ENCODE data around the gene ST6GALNAC5. TPM values are rescaled to one million over a fixed set of nuclear protein-coding genes. Genes with fewer than 3 reads are reported as not detected.
"Not testable (repeated sequence)": the region's sequence is repeated elsewhere in the genome, so short reads cannot be mapped to it uniquely, and the experiment has no call there.

The ST6GALNAC5 gene
- total RNA-seq, result not detected

DNA sequence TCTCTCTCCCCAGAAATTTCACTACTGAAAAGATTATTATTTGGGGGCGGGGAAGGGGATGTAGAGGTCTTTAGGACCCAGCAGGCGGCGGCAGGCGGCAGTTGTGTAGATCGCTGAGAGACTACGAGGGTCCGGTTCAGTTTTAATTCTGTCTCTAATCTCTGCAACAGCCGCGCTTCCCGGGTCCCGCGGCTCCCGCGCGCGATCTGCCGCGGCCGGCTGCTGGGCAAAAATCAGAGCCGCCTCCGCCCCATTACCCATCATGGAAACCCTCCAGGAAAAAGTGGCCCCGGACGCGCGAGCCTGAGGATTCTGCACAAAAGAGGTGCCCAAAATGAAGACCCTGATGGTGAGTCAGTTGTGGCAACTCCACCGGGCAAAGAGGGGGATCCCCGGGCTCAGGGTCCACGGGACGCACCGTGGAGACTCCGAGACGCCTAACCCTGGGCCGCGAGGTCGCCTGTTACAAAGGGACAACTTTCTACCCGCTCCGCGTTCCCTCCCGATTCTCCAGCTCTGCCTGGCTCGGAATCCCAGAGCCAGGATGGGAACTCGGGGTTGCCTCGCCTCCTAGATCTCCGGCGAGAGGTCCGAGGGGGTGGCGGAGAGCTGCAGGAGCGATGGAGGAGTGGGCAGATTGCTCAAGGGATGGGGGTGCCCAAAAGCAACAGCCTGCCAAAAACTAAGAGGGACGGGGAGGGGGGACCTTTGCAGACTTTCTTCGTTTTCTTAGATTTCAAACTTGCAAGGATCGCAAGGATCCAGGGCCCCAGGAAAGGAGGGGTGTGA lies at the start of gene ST6GALNAC5:
Gene ST6GALNAC5 (plus strand): TSS at position 139 of the 789 bp plus-strand sequence.
- ChIA-PET POLR2A (no interaction called here), CTCF (no interaction called here)
- Mint-ChIP-seq H3K27me3 (peaks cover 51% of the 10 kb centered on the region), H3K4me1 (peaks cover 7% of the 10 kb centered on the region), H3K27ac (no peak within 1 kb of the TSS), H3K36me3 (ENCODE audit: low read depth) (no peaks in the 10 kb centered on the region), H3K9me3 (ENCODE audit: low read depth) (no peaks in the 10 kb centered on the region), H3K4me3 (peak within 1 kb of the TSS; percentile 70)
- peak; percentile 9 for ATAC-seq
- peak; percentile 18 for DNase-seq
- intact Hi-C loops (cut with DNase I, micrococcal nuclease), result loop anchor here in 1 of 2 experiments (10.0 kb wide), 1 partner anchor 713 kb away; no protein-coding TSS in a partner anchor

DNA sequence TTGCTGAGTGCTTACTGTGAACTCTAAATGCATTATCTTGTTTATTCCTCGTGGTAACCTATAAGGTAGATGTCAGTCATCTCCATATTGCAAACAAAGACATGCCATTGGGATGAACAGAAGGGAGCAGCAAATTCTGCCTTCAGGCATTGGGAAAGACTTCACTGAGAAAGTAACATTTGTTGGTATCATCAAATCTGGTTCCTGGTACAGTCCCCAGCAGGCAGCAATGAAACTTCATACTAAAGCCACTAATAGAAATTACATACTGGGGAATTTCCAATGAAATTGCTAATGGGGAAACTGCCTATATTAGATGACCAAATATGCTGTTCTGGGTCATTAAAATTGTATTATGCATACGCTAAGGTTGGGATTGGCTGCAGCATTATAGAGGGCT lies 47.3 kb upstream of the ST6GALNAC5 start:
- ATAC-seq, result no peak
- no peaks in the 10 kb centered on the region for H3K9me3 Mint-ChIP-seq (ENCODE audit: low read depth)
- no peaks in the 10 kb centered on the region for H3K4me1 Mint-ChIP-seq
- H3K36me3 Mint-ChIP-seq (ENCODE audit: low read depth), result no peaks in the 10 kb centered on the region
- no peak for DNase-seq
- intact Hi-C loops (cut with DNase I, micrococcal nuclease), result no loop called here
- peaks cover 9% of the 10 kb centered on the region for H3K27me3 Mint-ChIP-seq
- ChIA-PET POLR2A (no interaction called here), CTCF (no interaction called here)
- H3K27ac Mint-ChIP-seq, result no peak overlapping the region
- H3K4me3 Mint-ChIP-seq, result no peak overlapping the region

DNA sequence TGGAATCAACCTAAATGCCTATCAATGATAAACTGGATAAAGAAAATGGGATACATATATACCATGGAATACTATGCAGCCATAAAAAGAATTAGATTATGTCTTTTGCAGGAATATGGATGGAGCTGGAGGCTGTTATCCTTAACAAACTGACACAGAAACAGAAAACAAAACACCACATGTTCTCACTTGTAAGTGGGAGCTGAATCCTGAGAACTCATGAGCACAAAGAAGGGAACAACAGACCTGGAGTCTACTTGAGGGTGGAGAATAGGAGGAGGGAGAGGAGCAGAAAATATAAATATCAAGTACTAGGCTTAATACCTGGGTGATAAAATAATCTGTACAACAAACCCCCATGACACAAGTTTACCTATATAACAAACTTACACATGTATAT lies 44.3 kb upstream of the ST6GALNAC5 start:
- ATAC-seq; H3K4me3 Mint-ChIP-seq; CTCF ChIA-PET; H3K36me3 Mint-ChIP-seq (ENCODE audit: low read depth); H3K9me3 Mint-ChIP-seq (ENCODE audit: low read depth); H3K4me1 Mint-ChIP-seq; H3K27ac Mint-ChIP-seq; intact Hi-C loops (cut with DNase I, micrococcal nuclease); DNase-seq; H3K27me3 Mint-ChIP-seq; POLR2A ChIA-PET: not testable (repeated sequence)

DNA sequence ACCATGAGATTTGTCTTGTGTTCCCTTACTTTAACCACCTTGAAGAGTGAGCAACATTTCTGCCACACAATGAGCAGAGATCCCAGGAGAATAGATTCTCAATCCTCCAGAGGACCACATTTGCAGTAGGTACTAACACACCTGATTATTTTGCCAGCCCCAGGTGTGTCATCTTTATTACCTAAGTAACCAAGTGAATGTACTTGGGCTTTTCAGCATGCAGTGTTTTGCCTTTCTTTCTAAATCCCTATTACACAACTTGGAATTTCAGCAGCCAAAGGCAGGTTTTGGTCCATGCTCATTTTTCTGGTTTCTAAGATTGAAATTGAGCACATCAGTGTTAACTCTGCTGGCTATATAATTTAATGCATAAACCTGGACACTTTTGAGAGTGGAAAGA lies 43.2 kb upstream of the ST6GALNAC5 start:
- no peaks in the 10 kb centered on the region for H3K9me3 Mint-ChIP-seq (ENCODE audit: low read depth)
- peaks cover 6% of the 10 kb centered on the region for H3K27me3 Mint-ChIP-seq
- ChIA-PET CTCF (no interaction called here), POLR2A (no interaction called here)
- intact Hi-C loops (cut with DNase I, micrococcal nuclease), result no loop called here
- H3K4me3 Mint-ChIP-seq, result no peak overlapping the region
- ATAC-seq (no peak), DNase-seq (no peak)
- H3K4me1 Mint-ChIP-seq, result no peaks in the 10 kb centered on the region
- no peaks in the 10 kb centered on the region for H3K36me3 Mint-ChIP-seq (ENCODE audit: low read depth)
- H3K27ac Mint-ChIP-seq, result no peak overlapping the region

DNA sequence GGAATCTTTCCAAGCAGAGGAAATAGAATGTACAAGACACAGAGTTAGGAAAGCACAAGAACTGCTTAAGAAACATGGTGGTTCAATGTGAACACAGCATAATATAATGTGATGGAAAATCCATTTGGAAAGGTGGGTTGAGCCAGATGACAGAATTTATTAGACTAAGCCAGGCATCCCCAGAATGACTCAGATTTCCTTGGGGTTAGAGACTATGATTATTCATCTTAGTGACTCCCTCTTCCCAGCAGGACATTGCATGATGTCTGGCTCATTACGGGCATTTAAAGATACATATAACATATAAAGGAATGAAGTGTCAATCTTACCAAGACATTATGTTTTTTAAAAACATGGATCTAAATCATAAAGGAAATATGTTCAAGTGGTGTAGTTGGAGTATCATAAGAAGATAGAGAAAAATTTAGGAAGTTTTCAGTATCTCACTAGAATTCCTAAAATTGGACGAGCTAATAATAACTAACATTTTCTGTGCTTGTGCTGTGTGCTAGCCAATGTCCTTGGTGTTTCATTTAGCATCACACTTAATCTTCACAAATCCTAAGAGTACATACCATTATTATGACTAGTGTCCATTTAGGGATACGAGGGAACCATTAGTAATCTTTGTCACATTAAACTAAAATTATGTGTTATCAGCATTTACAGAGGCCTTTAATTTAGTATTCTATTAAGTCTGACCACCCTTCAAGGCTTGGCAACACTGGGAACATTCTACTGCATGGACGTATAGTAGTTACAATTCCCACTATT lies 41.0 kb upstream of the ST6GALNAC5 start:
- no peak overlapping the region for H3K27ac Mint-ChIP-seq
- intact Hi-C loops (cut with DNase I, micrococcal nuclease), result no loop called here
- H3K27me3 Mint-ChIP-seq, result peaks cover 5% of the 10 kb centered on the region
- H3K9me3 Mint-ChIP-seq (ENCODE audit: low read depth), result no peaks in the 10 kb centered on the region
- H3K4me3 Mint-ChIP-seq, result no peak overlapping the region
- DNase-seq (no peak), ATAC-seq (no peak)
- POLR2A ChIA-PET, result no interaction called here
- CTCF ChIA-PET, result no interaction called here
- peaks cover 2% of the 10 kb centered on the region for H3K4me1 Mint-ChIP-seq
- H3K36me3 Mint-ChIP-seq (ENCODE audit: low read depth), result no peaks in the 10 kb centered on the region

DNA sequence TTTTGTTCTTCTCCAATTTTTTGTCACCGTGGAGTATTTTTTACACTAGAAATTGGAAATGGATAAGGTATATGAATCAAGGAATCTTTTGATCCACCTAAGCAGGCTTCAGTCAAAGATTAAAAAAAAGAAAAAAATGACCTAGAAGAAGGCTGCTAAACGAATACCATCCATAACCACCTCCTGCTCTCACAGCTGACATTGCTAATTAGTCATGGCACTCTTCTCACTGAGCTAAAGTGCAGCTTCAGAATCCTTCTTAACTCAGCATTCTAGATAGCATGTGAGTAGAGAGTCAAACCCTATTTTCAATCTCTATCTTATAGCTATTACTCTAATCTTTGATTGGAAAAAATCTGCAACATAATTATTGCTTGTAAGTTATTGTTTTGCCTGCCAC lies 40.2 kb upstream of the ST6GALNAC5 start:
- Mint-ChIP-seq H3K36me3 (ENCODE audit: low read depth) (no peaks in the 10 kb centered on the region), H3K27me3 (peaks cover 3% of the 10 kb centered on the region), H3K4me1 (peaks cover 2% of the 10 kb centered on the region), H3K9me3 (ENCODE audit: low read depth) (no peaks in the 10 kb centered on the region), H3K27ac (no peak overlapping the region), H3K4me3 (no peak overlapping the region)
- POLR2A ChIA-PET, result no interaction called here
- DNase-seq (no peak), ATAC-seq (no peak)
- intact Hi-C loops (cut with DNase I, micrococcal nuclease), result no loop called here
- CTCF ChIA-PET, result no interaction called here

DNA sequence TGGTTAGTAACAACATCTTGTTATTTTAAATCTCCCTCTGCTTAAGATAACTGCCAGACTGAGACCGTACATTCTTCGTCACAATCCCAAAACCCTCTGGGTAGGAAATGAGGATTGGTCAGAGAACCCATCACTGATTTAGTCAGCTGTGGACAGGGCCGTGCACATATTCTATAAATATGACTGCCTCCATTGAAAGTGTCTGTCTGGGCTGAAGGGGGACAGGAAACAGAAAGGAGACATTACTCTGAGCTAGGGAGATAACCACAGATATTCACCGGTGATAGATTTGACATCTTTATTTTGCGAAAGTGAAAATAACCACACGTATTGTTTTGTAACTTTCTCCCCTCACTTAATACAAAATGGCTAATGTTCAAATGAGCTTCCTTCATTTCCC lies 36.9 kb upstream of the ST6GALNAC5 start:
- intact Hi-C loops (cut with DNase I, micrococcal nuclease), result no loop called here
- Mint-ChIP-seq H3K4me1 (peaks cover 2% of the 10 kb centered on the region), H3K9me3 (ENCODE audit: low read depth) (no peaks in the 10 kb centered on the region), H3K36me3 (ENCODE audit: low read depth) (no peaks in the 10 kb centered on the region), H3K27ac (no peak overlapping the region), H3K27me3 (peaks cover 8% of the 10 kb centered on the region), H3K4me3 (no peak overlapping the region)
- DNase-seq, result no peak
- ChIA-PET POLR2A (no interaction called here), CTCF (no interaction called here)
- no peak for ATAC-seq

DNA sequence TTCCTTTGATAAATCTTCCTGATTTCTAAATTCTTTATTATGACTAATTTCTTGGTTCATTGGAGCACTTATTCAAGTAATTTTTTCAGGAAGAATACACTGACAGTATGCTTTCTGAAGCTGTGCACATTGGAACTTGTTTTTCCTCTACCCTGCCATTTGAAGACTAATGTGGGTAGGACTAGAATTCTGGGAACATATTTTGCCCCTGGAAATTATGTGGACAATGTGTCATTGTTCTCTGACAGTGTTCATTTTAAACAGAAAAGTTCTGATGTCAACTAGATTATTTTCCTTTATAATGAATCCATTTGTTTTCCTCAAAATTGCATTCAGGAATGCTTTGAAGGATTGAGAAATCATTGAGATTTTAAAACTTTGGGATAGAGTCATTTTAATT lies 34.8 kb upstream of the ST6GALNAC5 start:
- no peak for DNase-seq
- H3K4me3 Mint-ChIP-seq, result no peak overlapping the region
- H3K27ac Mint-ChIP-seq, result no peak overlapping the region
- no peak for ATAC-seq
- H3K36me3 Mint-ChIP-seq (ENCODE audit: low read depth), result no peaks in the 10 kb centered on the region
- H3K4me1 Mint-ChIP-seq, result peaks cover 2% of the 10 kb centered on the region
- intact Hi-C loops (cut with DNase I, micrococcal nuclease), result no loop called here
- peaks cover 8% of the 10 kb centered on the region for H3K27me3 Mint-ChIP-seq
- ChIA-PET CTCF (interaction anchor here (0.9 kb wide), 1 partner anchor 15 kb away, joined by 3 read pairs; no protein-coding TSS in a partner anchor), POLR2A (no interaction called here)
- H3K9me3 Mint-ChIP-seq (ENCODE audit: low read depth), result no peaks in the 10 kb centered on the region

DNA sequence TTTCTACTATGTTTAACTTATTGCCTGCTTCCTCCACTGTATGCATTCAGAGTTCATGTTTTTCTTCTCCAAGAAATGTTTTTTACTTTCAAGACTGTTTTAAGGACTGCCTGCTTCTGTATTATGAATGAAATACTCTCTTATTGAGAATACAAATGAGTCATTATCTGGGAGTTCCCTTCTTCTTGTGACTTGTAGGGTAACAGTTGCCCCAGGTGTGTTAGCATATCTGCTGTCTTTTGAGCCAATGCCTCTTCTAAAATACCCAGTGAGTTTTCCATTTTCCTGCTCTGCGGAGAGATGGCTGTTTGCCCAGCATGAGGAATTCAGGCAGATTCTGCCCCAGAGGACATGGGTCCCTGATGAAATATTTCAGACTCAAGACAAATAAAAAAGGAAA lies 34.1 kb upstream of the ST6GALNAC5 start:
- Mint-ChIP-seq H3K4me3 (no peak overlapping the region), H3K27ac (no peak overlapping the region), H3K9me3 (ENCODE audit: low read depth) (peaks cover 1% of the 10 kb centered on the region), H3K4me1 (peaks cover 2% of the 10 kb centered on the region), H3K36me3 (ENCODE audit: low read depth) (no peaks in the 10 kb centered on the region), H3K27me3 (peaks cover 8% of the 10 kb centered on the region)
- intact Hi-C loops (cut with DNase I, micrococcal nuclease), result no loop called here
- ChIA-PET POLR2A (no interaction called here), CTCF (no interaction called here)
- DNase-seq (no peak), ATAC-seq (no peak)

DNA sequence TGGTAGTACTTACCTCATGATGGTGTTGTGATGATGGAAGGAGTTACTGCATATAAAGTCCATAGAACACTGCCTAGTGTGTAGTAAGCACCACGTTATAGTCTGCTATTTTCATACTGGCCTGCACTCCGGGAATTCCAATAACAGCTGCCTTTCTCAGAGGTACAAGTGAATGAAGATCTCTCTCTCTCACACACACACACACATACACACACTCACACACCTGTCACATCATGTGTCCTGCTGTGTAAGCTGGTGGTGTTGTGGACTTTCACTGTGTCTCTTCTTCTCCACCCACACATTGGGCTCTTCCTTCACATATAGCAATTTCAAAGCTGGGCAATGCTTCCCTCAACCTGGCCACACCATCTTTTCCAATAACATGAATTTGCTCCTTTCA lies 33.4 kb upstream of the ST6GALNAC5 start:
- Mint-ChIP-seq H3K36me3 (ENCODE audit: low read depth) (no peaks in the 10 kb centered on the region), H3K4me3 (no peak overlapping the region), H3K9me3 (ENCODE audit: low read depth) (peaks cover 3% of the 10 kb centered on the region), H3K27me3 (peaks cover 8% of the 10 kb centered on the region), H3K4me1 (peaks cover 2% of the 10 kb centered on the region), H3K27ac (no peak overlapping the region)
- CTCF ChIA-PET, result no interaction called here
- no peak for DNase-seq
- intact Hi-C loops (cut with DNase I, micrococcal nuclease), result no loop called here
- no peak for ATAC-seq
- POLR2A ChIA-PET, result no interaction called here

DNA sequence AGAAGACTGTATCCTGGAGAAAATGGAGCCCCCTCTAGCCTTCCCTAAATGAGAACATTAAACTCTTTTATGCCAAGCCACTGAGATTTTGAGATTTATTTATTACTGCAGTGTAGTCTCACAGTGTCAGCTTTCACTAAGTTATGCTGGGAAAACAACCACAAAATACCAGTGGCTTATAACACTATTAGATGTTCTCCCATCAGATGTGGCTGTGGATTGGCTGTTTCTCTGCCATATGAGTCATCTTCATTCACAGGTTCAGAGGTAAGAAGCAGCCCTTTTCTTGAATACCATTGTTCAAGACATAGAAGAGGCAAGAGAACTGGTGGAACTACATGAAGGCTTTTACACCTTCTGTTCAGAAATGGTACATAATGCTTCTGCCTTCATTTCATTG lies 32.1 kb upstream of the ST6GALNAC5 start:
- ChIA-PET POLR2A (no interaction called here), CTCF (no interaction called here)
- H3K9me3 Mint-ChIP-seq (ENCODE audit: low read depth), result peaks cover 3% of the 10 kb centered on the region
- DNase-seq (no peak), ATAC-seq (no peak)
- H3K27me3 Mint-ChIP-seq, result peaks cover 9% of the 10 kb centered on the region
- no peaks in the 10 kb centered on the region for H3K36me3 Mint-ChIP-seq (ENCODE audit: low read depth)
- intact Hi-C loops (cut with DNase I, micrococcal nuclease), result no loop called here
- H3K4me1 Mint-ChIP-seq, result peaks cover 2% of the 10 kb centered on the region
- H3K27ac Mint-ChIP-seq, result no peak overlapping the region
- no peak overlapping the region for H3K4me3 Mint-ChIP-seq

DNA sequence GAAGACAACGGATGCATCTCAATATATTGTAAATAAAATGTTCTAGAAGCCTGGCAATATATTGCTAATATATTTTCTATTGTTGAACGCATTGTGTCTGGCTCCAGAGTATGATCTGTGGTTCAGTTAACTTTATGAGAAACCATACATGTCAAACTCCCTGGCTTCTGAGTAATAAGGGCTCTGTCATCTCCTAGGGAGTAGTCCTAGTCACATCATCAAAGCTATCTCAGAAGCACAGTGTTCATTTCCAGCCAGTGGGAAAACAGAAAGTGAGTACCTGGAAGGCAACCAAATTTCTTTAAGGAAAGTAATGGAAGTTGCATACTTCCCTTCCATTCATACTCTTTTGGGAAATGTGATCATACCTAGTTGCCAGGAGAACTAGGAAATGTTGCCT lies 27.0 kb upstream of the ST6GALNAC5 start:
- CTCF ChIA-PET, result no interaction called here
- no peak overlapping the region for H3K4me3 Mint-ChIP-seq
- no peak for DNase-seq
- no peak overlapping the region for H3K27ac Mint-ChIP-seq
- peaks cover 10% of the 10 kb centered on the region for H3K4me1 Mint-ChIP-seq
- ATAC-seq, result no peak
- intact Hi-C loops (cut with DNase I, micrococcal nuclease), result no loop called here
- H3K9me3 Mint-ChIP-seq (ENCODE audit: low read depth), result peaks cover 3% of the 10 kb centered on the region
- H3K27me3 Mint-ChIP-seq, result peaks cover 1% of the 10 kb centered on the region
- no peaks in the 10 kb centered on the region for H3K36me3 Mint-ChIP-seq (ENCODE audit: low read depth)
- POLR2A ChIA-PET, result no interaction called here

Data from activated CD4-positive, alpha-beta T cell treated with anti-CD3 and anti-CD28 coated beads for 36 hours (primary cell).